DND-41 (cell line): ENCODE measurements around the gene GNPAT.

Source experiments
- EZH2 ChIP-seq: IDR thresholded peaks from 3 replicates; pipeline ENCODE4 v1.6.1; 2012; ENCODE audit warnings: borderline replicate concordance, low read depth, mild to moderate bottlenecking, moderate library complexity, low read length, inconsistent platforms; ENCODE audit not compliant: severe bottlenecking
- TF ChIP-seq, protein P1 (sequence below): IDR thresholded peaks from 2 replicates; pipeline ENCODE4 v1.5.1; 2012; ENCODE audit warnings: borderline replicate concordance, low read length, moderate library complexity, mild to moderate bottlenecking; ENCODE audit not compliant: poor library complexity, severe bottlenecking; ENCODE audit errors: extremely low read depth

DNA sequence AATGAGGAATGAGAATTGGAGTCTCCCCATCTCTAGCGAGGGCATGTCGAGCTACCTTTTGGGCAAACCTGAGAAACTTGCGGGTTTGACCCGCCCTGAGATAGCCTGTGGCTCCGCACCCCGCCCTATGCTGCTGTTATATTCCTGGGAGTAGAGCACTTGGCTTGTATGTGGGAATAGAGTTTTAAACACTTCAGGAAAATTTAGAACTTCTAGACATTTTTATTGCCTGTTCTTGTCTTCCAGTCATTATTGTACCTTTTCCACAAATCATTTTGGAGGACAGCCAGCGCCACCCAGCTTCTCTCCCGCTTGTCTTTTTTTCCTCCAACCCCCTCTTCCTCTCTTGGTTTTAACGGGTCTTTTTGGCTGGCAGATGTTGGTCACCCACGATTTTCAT, 738 bp downstream of the GNPAT start:
- TF ChIP-seq, protein P1, sequence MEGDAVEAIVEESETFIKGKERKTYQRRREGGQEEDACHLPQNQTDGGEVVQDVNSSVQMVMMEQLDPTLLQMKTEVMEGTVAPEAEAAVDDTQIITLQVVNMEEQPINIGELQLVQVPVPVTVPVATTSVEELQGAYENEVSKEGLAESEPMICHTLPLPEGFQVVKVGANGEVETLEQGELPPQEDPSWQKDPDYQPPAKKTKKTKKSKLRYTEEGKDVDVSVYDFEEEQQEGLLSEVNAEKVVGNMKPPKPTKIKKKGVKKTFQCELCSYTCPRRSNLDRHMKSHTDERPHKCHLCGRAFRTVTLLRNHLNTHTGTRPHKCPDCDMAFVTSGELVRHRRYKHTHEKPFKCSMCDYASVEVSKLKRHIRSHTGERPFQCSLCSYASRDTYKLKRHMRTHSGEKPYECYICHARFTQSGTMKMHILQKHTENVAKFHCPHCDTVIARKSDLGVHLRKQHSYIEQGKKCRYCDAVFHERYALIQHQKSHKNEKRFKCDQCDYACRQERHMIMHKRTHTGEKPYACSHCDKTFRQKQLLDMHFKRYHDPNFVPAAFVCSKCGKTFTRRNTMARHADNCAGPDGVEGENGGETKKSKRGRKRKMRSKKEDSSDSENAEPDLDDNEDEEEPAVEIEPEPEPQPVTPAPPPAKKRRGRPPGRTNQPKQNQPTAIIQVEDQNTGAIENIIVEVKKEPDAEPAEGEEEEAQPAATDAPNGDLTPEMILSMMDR = peak; percentile 50
- no peak for TF ChIP-seq EZH2
